DND-41 (cell line): ENCODE measurements around the gene UBN2.

Experiments
- CTCF ChIP-seq: IDR thresholded peaks from 2 replicates; pipeline ENCODE4 v1.5.1; 2012; ENCODE audit warnings: borderline replicate concordance, low read length, moderate library complexity, mild to moderate bottlenecking; ENCODE audit not compliant: poor library complexity, severe bottlenecking; ENCODE audit errors: extremely low read depth
- EZH2 ChIP-seq: IDR thresholded peaks from 3 replicates; pipeline ENCODE4 v1.6.1; 2012; ENCODE audit warnings: borderline replicate concordance, low read depth, mild to moderate bottlenecking, moderate library complexity, low read length, inconsistent platforms; ENCODE audit not compliant: severe bottlenecking

DNA sequence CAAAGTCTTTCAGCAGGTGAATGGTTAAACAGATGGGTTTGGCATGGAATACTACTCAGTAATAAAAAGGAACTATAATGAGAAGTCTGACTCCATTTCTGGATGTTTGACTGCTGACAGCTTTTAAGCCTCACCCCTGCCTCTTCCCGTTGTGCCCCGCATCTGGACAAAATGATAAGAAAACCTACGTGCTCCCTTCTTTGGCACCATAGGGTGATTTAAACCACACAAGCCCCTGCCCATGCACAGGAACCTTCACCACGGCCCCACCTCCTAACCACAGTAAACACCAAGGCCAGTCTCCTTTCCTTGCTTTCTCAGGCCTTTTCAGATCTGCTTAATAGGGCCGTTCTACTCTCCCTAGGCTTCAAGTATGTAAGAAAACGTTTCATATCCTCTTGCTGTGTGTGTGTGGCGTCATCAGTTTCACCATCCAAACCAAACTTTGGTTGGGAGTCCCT, 47.1 kb upstream of the UBN2 start:
- TF ChIP-seq EZH2 (no peak), CTCF (no peak)
